Omental fat pad (tissue), 4 donors: ENCODE measurements around the gene TMEM192. TPM values are rescaled to one million over a fixed set of nuclear protein-coding genes. Genes with fewer than 3 reads are reported as not detected.
"Not testable (repeated sequence)": the region's sequence is repeated elsewhere in the genome, so short reads cannot be mapped to it uniquely, and the experiment has no call there.

Experiments used
- ATAC-seq: fragments of 150-250 bp; one replicate; pipeline ENCODE4 v1.9.1; 2016; ENCODE audit warnings: mild to moderate bottlenecking, moderate library complexity; ENCODE audit not compliant: low FRiP score
- DNase-seq: peaks from one replicate; pipeline ENCODE4 v3.0.0-alpha.2; 2019; ENCODE audit warnings: low spot score
- CTCF ChIP-seq, 3 donors: fragments of 450-650 bp; IDR thresholded peaks; one replicate each; pipeline ENCODE4 v1.5.1; 2016 to 2017; ENCODE audit warnings: antibody characterized with exemption in 3 of 3, mild to moderate bottlenecking in 3 of 3, moderate library complexity in 2 of 3
- total RNA-seq, 4 donors: library from RNA; depleted of rRNA; stranded (reverse); fragments of >200 nt; gene quantifications; one replicate each; pipeline ENCODE4 v1.1.0, GENCODE V29; 2016

TMEM192 gene
- total RNA-seq, 4 donors from 2014 or later = 14.8 to 22.8 (median 15.7) TPM

- no peak for TF ChIP-seq CTCF (IDR thresholded peaks at IDR 0.05)
- no peak for DNase-seq
- ATAC-seq = no peak
Observed at GRCh38 chr4:165077034-165077578, 35.6 kb downstream of the TMEM192 start.

GRCh38 chr4:165073346-165073745, 39.3 kb downstream of the TMEM192 start:
- not testable (repeated sequence) for ATAC-seq

GRCh38 chr4:165070560-165070959, 42.1 kb downstream of the TMEM192 start:
- ATAC-seq (no peak), DNase-seq (no peak)
- TF ChIP-seq CTCF (IDR thresholded peaks at IDR 0.05) = no peak

More at GRCh38 chr4:165073346-165073745, 39.3 kb downstream of the TMEM192 start:
- DNase-seq = not testable (repeated sequence)

GRCh38 chr4:165060938-165061337, 51.7 kb downstream of the TMEM192 start:
- ATAC-seq (no peak), DNase-seq (no peak)
- no peak for TF ChIP-seq CTCF (IDR thresholded peaks at IDR 0.05)

- ATAC-seq = no peak
- DNase-seq = no peak
- no peak for TF ChIP-seq CTCF (IDR thresholded peaks at IDR 0.05)
Observed at GRCh38 chr4:165059386-165059785, 53.3 kb downstream of the TMEM192 start.

GRCh38 chr4:165058666-165059065, 54.0 kb downstream of the TMEM192 start:
- TF ChIP-seq CTCF (IDR thresholded peaks at IDR 0.05) = no peak
- DNase-seq (no peak), ATAC-seq (no peak)

GRCh38 chr4:165055601-165056000, 57.1 kb downstream of the TMEM192 start:
- TF ChIP-seq CTCF (IDR thresholded peaks at IDR 0.05) = no peak
- DNase-seq (no peak), ATAC-seq (no peak)
